Osteoblast (primary cell): ENCODE measurements around the gene NUP93. TPM values are rescaled to one million over a fixed set of nuclear protein-coding genes. Genes with fewer than 3 reads are reported as not detected.
"Not testable (repeated sequence)": the region's sequence is repeated elsewhere in the genome, so short reads cannot be mapped to it uniquely, and the experiment has no call there.

ENCODE experiments used
- DNase-seq: peaks from one replicate; pipeline ENCODE4 v3.0.0; 2011; ENCODE audit warnings: low spot score, mixed read lengths; ENCODE audit not compliant: insufficient read length; ENCODE audit errors: missing footprints
- H2AFZ ChIP-seq: 2 replicates; pipeline ENCODE4 v1.6.0; 2011; ENCODE audit warnings: mild to moderate bottlenecking, low read length
- H3K27ac ChIP-seq: 2 replicates; pipeline ENCODE4 v1.5.1; 2011; ENCODE audit warnings: mild to moderate bottlenecking, low read depth, low read length, moderate library complexity
- H3K27me3 ChIP-seq: 2 replicates; pipeline ENCODE4 v1.6.0; 2012; ENCODE audit warnings: mild to moderate bottlenecking, control low read depth, inconsistent platforms, low read length, moderate library complexity; ENCODE audit not compliant: insufficient read depth
- H3K36me3 ChIP-seq: 2 replicates; pipeline ENCODE4 v1.5.1; 2011; ENCODE audit warnings: mild to moderate bottlenecking, low read length, control low read depth, moderate library complexity; ENCODE audit not compliant: insufficient read depth
- H3K4me1 ChIP-seq: 2 replicates; pipeline ENCODE4 v1.5.1; 2011; ENCODE audit warnings: mild to moderate bottlenecking, low read length, control low read depth, moderate library complexity; ENCODE audit not compliant: insufficient read depth
- H3K4me2 ChIP-seq: 2 replicates; pipeline ENCODE4 v1.6.0; 2011; ENCODE audit warnings: mild to moderate bottlenecking, low read length; ENCODE audit not compliant: insufficient read depth
- H3K4me3 ChIP-seq: fragments of 200-600 bp; sonication (generic); 3 replicates; pipeline ENCODE4 v1.5.1; 2012; ENCODE audit warnings: mild to moderate bottlenecking, low read length, inconsistent platforms; ENCODE audit not compliant: insufficient read depth
- H3K79me2 ChIP-seq: 2 replicates; pipeline ENCODE4 v1.6.0; 2012; ENCODE audit warnings: mild to moderate bottlenecking, low read length, control low read depth, inconsistent platforms; ENCODE audit not compliant: insufficient read depth
- H3K9me3 ChIP-seq: 2 replicates; pipeline ENCODE4 v1.5.1; 2011; ENCODE audit warnings: low read depth, low read length, control low read depth
- H4K20me1 ChIP-seq: 2 replicates; pipeline ENCODE4 v1.6.0; 2012; ENCODE audit warnings: mild to moderate bottlenecking, low read length, control low read depth; ENCODE audit not compliant: insufficient read depth
- total RNA-seq: library from RNA; depleted of rRNA; stranded (reverse); fragments of >200 nt; gene quantifications from 2 replicates; pipeline ENCODE4 v1.2.3, GENCODE V29; 2012
- TF ChIP-seq, protein P1 (sequence below): IDR thresholded peaks from 2 replicates; pipeline ENCODE4 v1.5.1; 2011; ENCODE audit warnings: mild to moderate bottlenecking, low read depth, low read length, moderate library complexity; ENCODE audit errors: extremely low read depth

Gene NUP93
- total RNA-seq, 1 donor, result 40.5 TPM

DNA sequence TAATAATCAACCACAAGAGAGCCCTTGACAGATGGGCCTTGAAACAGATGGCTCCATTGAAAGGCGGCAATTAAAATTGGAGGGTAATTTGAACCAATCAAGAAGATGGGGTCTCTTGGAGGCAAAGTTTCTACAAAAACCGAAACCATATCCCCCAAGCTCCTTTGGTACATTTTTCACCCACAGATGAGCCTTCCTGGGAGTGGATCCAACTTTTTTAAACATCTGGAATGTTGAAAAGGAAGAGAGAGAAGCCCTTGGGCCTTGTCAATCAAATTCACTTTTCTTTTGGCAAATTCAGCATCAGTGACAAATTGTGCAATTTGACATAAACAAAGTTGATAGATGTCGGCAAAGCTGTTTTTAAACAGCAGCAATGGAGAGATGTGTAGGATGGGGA, 13.2 kb upstream of the NUP93 start:
- H3K79me2 ChIP-seq, result no peaks in the 10 kb centered on the region
- H3K9me3 ChIP-seq, result no peaks in the 10 kb centered on the region
- no peak for DNase-seq
- H3K4me2 ChIP-seq, result no peak overlapping the region
- H3K27me3 ChIP-seq, result peaks cover 4% of the 10 kb centered on the region
- TF ChIP-seq, protein P1, sequence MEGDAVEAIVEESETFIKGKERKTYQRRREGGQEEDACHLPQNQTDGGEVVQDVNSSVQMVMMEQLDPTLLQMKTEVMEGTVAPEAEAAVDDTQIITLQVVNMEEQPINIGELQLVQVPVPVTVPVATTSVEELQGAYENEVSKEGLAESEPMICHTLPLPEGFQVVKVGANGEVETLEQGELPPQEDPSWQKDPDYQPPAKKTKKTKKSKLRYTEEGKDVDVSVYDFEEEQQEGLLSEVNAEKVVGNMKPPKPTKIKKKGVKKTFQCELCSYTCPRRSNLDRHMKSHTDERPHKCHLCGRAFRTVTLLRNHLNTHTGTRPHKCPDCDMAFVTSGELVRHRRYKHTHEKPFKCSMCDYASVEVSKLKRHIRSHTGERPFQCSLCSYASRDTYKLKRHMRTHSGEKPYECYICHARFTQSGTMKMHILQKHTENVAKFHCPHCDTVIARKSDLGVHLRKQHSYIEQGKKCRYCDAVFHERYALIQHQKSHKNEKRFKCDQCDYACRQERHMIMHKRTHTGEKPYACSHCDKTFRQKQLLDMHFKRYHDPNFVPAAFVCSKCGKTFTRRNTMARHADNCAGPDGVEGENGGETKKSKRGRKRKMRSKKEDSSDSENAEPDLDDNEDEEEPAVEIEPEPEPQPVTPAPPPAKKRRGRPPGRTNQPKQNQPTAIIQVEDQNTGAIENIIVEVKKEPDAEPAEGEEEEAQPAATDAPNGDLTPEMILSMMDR, result no peak
- H3K4me1 ChIP-seq, result no peaks in the 10 kb centered on the region
- no peaks in the 10 kb centered on the region for H4K20me1 ChIP-seq
- H3K4me3 ChIP-seq, result no peak overlapping the region
- H3K27ac ChIP-seq, result no peak overlapping the region
- no peak overlapping the region for H2AFZ ChIP-seq
- H3K36me3 ChIP-seq, result no peaks in the 10 kb centered on the region

- not testable (repeated sequence) for H3K36me3 ChIP-seq, H4K20me1 ChIP-seq, H3K4me2 ChIP-seq, H3K4me1 ChIP-seq, H2AFZ ChIP-seq, H3K27me3 ChIP-seq, H3K4me3 ChIP-seq, H3K27ac ChIP-seq, H3K9me3 ChIP-seq, H3K79me2 ChIP-seq, DNase-seq
Measured at GRCh38 chr16:56717532-56717931, 12.4 kb upstream of the NUP93 start.

DNA sequence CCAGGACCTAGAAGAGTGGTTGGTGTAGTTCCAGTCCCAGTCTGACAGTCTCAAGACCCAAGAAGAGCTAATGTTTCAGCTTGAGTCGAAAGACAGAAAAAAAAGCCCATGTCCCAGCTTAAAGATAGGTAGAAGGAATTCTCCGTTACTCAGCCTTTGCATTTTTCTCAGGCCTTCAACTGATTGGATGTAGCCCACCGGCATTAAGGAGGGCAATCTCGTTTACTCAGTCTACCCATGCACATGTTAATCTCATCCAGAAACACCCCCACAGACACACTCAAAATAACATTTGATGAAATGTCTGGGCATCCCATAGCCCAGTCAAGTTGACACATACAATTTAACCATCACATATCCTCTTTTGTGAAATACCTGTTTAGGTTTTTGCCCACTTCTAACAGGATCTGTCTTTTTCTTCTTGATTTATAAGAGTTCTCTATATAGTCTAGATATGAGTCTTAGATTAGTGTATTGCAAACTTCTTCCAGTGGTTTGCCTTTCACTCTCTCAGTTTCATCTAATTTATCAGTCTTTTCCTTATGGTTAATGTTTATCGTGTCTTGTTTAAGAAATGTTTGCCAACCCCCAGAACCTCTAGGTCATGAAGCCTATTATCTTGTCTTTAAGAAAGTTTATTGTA, 7.6 kb upstream of the NUP93 start:
- Histone ChIP-seq H3K36me3 (no peaks in the 10 kb centered on the region), H4K20me1 (no peaks in the 10 kb centered on the region), H2AFZ (no peak overlapping the region), H3K4me1 (no peaks in the 10 kb centered on the region), H3K27me3 (peaks cover 7% of the 10 kb centered on the region), H3K27ac (no peak overlapping the region), H3K9me3 (no peaks in the 10 kb centered on the region), H3K79me2 (peaks cover 3% of the 10 kb centered on the region), H3K4me2 (no peak overlapping the region), H3K4me3 (no peak overlapping the region)
- TF ChIP-seq, protein P1, result no peak
- DNase-seq, result no peak

- H2AFZ ChIP-seq, result no peak overlapping the region
- peaks cover 7% of the 10 kb centered on the region for H3K27me3 ChIP-seq
- H3K27ac ChIP-seq, result no peak overlapping the region
- DNase-seq, result no peak
- H3K9me3 ChIP-seq, result no peaks in the 10 kb centered on the region
- H3K4me2 ChIP-seq, result no peak overlapping the region
- H3K4me3 ChIP-seq, result no peak overlapping the region
- H4K20me1 ChIP-seq, result no peaks in the 10 kb centered on the region
- H3K36me3 ChIP-seq, result no peaks in the 10 kb centered on the region
- TF ChIP-seq, protein P1, result no peak
- peaks cover 3% of the 10 kb centered on the region for H3K79me2 ChIP-seq
- peaks cover 7% of the 10 kb centered on the region for H3K4me1 ChIP-seq
Measured at GRCh38 chr16:56724191-56724590, 5.7 kb upstream of the NUP93 start.
